Peyer's patch (tissue), 4 donors: ENCODE measurements around the gene EMILIN2. TPM values are rescaled to one million over a fixed set of nuclear protein-coding genes. Genes with fewer than 3 reads are reported as not detected.
A peak's percentile ranks its signal among the peaks of the same experiment; 100 is the strongest.
"Not testable (repeated sequence)": the region's sequence is repeated elsewhere in the genome, so short reads cannot be mapped to it uniquely, and the experiment has no call there.

Experiments used
- DNase-seq, 3 donors: peaks; one replicate each; pipeline ENCODE4 v3.0.0-alpha.2; 2017 to 2019
- H3K27ac ChIP-seq, 4 donors: fragments of 200-600 bp; sonication (generic); one replicate each; pipeline ENCODE4 v1.5.1; 2016 to 2019
- H3K27me3 ChIP-seq, 2 donors: fragments of 200-600 bp; sonication (generic); one replicate each; pipeline ENCODE4 v1.5.1; 2019
- H3K36me3 ChIP-seq, 3 donors: fragments of 200-600 bp; sonication (generic); one replicate each; pipeline ENCODE4 v1.5.1; 2016 to 2019
- H3K4me1 ChIP-seq, 4 donors: fragments of 200-600 bp; sonication (generic); one replicate each; pipeline ENCODE4 v1.5.1; 2016 to 2019
- H3K4me3 ChIP-seq, 4 donors: fragments of 200-600 bp; sonication (generic); 1 replicate in 3 of 4; 2 replicates in 1 of 4; pipeline ENCODE4 v1.5.1; 2016 to 2019; ENCODE audit warnings: mild to moderate bottlenecking in 1 of 4
- H3K9me3 ChIP-seq, 4 donors: fragments of 200-600 bp; sonication (generic); one replicate each; pipeline ENCODE4 v1.5.1; 2016 to 2019; ENCODE audit warnings: mild to moderate bottlenecking in 1 of 4
- CTCF ChIP-seq, 6 experiments: fragments of 450-650 bp in 4 of 6; fragments of 200-600 bp in 2 of 6; sonication (generic) in 1 of 6; IDR thresholded peaks; one replicate each; pipeline ENCODE4 v1.5.1; 2017 to 2019; ENCODE audit warnings: antibody characterized with exemption in 6 of 6, mild to moderate bottlenecking in 3 of 6, moderate library complexity in 1 of 6
- POLR2A ChIP-seq, 2 donors: fragments of 450-650 bp; IDR thresholded peaks; one replicate each; pipeline ENCODE4 v1.5.1; 2017; ENCODE audit warnings: antibody characterized with exemption in 2 of 2, mild to moderate bottlenecking in 2 of 2, moderate library complexity in 2 of 2
- total RNA-seq, 4 donors: library from RNA; depleted of rRNA; stranded (reverse); fragments of >200 nt; gene quantifications; one replicate each; pipeline ENCODE4 v1.1.0, GENCODE V29; 2016

EMILIN2 gene
- total RNA-seq = 10 to 100 TPM in 2 of 4 donors, 1 to 10 TPM in 2; 6.8 to 54.5 (median 12.8) TPM

GRCh38 chr18:2846636-2847316, at the start of gene EMILIN2:
Gene EMILIN2, plus strand, starts transcription at chr18:2847006. Its CDS starts 183 bp downstream, at chr18:2847189.
- Histone ChIP-seq H3K4me3 (peak within 1 kb of the TSS; percentile 46 to 60 (median 54)), H3K9me3 (no peaks in the 10 kb centered on the region), H3K36me3 (no peaks in the 10 kb centered on the region), H3K4me1 (peaks cover 0 to 24% (median 5%) of the 10 kb centered on the region in 4 donors), H3K27me3 (peaks cover 0 to 12% of the 10 kb centered on the region in 2 donors), H3K27ac (peak within 1 kb of the TSS; percentile 42 to 72 (median 68))
- TF ChIP-seq CTCF (IDR thresholded peaks at IDR 0.05) (no peak), POLR2A (IDR thresholded peaks at IDR 0.05) (no peak)
- DNase-seq = peak; percentile 58 to 89 (median 75)

- H3K27ac ChIP-seq = no peak overlapping the region
Observed at GRCh38 chr18:2797951-2798350, 48.9 kb upstream of the EMILIN2 start.

GRCh38 chr18:2799369-2799768, 47.4 kb upstream of the EMILIN2 start:
- Histone ChIP-seq H3K27me3 (no peaks in the 10 kb centered on the region), H3K27ac (no peak overlapping the region), H3K4me1 (no peaks in the 10 kb centered on the region), H3K9me3 (no peaks in the 10 kb centered on the region), H3K4me3 (no peak overlapping the region), H3K36me3 (peaks cover 0 to 67% (median 0%) of the 10 kb centered on the region in 3 donors)
- TF ChIP-seq POLR2A (IDR thresholded peaks at IDR 0.05) = no peak
- no peak for DNase-seq

More at GRCh38 chr18:2797951-2798350, 48.9 kb upstream of the EMILIN2 start:
- H3K4me1 ChIP-seq = no peaks in the 10 kb centered on the region
- no peak for TF ChIP-seq POLR2A (IDR thresholded peaks at IDR 0.05)
- H3K4me3 ChIP-seq = no peak overlapping the region
- H3K36me3 ChIP-seq = peaks cover 0 to 69% (median 0%) of the 10 kb centered on the region in 3 donors
- no peaks in the 10 kb centered on the region for H3K27me3 ChIP-seq
- no peak for DNase-seq
- H3K9me3 ChIP-seq = no peaks in the 10 kb centered on the region

- Histone ChIP-seq H3K9me3 (peaks cover 0 to 4% (median 1%) of the 10 kb centered on the region in 4 donors), H3K4me3 (no peak overlapping the region), H3K27me3 (no peaks in the 10 kb centered on the region), H3K4me1 (no peaks in the 10 kb centered on the region), H3K27ac (no peak overlapping the region), H3K36me3 (peaks cover 0 to 20% (median 0%) of the 10 kb centered on the region in 3 donors)
- DNase-seq = no peak
- no peak for TF ChIP-seq POLR2A (IDR thresholded peaks at IDR 0.05)
- no peak for TF ChIP-seq CTCF (IDR thresholded peaks at IDR 0.05)
Observed at GRCh38 chr18:2805970-2806943, 40.5 kb upstream of the EMILIN2 start.

- H3K36me3 ChIP-seq, H3K4me1 ChIP-seq, DNase-seq, H3K27me3 ChIP-seq, H3K4me3 ChIP-seq, H3K9me3 ChIP-seq, H3K27ac ChIP-seq: not testable (repeated sequence)
Observed at GRCh38 chr18:2808640-2809039, 38.2 kb upstream of the EMILIN2 start.

DNA sequence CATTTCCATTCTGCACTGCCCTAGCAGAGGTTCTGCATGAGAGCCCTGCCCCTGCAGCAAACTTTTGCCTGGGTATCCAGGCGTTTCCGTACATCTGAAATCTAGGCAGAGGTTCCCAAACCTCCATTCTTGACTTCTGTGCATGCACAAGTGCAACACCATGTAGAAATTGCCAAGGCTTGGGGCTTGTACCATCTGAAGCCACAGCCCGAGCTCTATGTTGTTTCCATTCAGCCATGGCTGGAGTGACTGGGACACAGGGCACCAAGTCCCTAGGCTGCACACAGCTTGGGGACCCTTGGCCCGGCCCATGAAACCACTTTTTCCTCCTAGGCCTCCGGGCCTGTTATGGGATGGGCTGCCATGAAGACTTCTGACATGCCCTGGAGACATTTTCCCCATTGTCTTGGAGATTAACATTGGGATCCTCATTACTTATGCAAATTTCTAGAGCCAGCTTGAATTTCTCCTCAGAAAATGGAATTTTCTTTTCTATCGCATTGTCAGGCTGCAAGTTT, 37.1 kb upstream of the EMILIN2 start:
- H3K4me3 ChIP-seq, H3K27me3 ChIP-seq, DNase-seq, H3K9me3 ChIP-seq, H3K36me3 ChIP-seq, H3K4me1 ChIP-seq, H3K27ac ChIP-seq: not testable (repeated sequence)

DNA sequence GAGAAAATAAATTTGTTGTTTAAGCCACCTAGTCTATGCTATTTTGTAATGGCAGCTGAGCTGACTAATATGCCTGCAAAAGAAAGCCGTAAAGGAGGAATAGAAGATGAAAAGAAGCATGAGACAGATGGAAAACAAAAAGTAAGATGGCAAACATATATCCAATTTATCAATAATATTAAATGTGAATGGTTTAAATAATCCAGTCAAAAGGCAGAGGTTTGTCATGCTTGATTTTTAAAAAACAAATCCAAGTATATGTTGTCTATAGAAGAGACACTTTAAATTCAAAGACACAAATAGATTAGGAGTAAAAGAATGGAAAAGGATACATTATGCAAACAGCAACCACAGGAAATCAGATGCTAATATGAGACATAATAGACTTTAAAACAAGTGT, 35.4 kb upstream of the EMILIN2 start:
- Histone ChIP-seq H3K9me3 (peaks cover 0 to 5% (median 2%) of the 10 kb centered on the region in 4 donors), H3K4me3 (no peak overlapping the region), H3K36me3 (no peaks in the 10 kb centered on the region), H3K27me3 (no peaks in the 10 kb centered on the region), H3K4me1 (no peaks in the 10 kb centered on the region), H3K27ac (no peak overlapping the region)
- TF ChIP-seq POLR2A (IDR thresholded peaks at IDR 0.05) (no peak), CTCF (IDR thresholded peaks at IDR 0.05) (no peak)
- no peak for DNase-seq
